Neuronal stem cell (in vitro differentiated cells): ENCODE results near the gene SDHB.

Experiments
- DNase-seq: peaks from one replicate; pipeline ENCODE4 v3.0.0-alpha.2; 2013; ENCODE audit warnings: low spot score
- H2AFZ ChIP-seq: one replicate; pipeline ENCODE4 v1.6.1; 2013; ENCODE audit warnings: mild to moderate bottlenecking, low read length, inconsistent platforms
- H2AK5ac ChIP-seq: 2 replicates; pipeline ENCODE4 v1.6.1; 2013; ENCODE audit warnings: low read depth, mild to moderate bottlenecking, inconsistent platforms, low read length, moderate library complexity, mixed read lengths
- H2BK120ac ChIP-seq: 2 replicates; pipeline ENCODE4 v1.6.1; 2013; ENCODE audit warnings: low read depth, mild to moderate bottlenecking, inconsistent platforms, low read length, moderate library complexity, mixed read lengths
- H2BK12ac ChIP-seq: one replicate; pipeline ENCODE4 v1.6.1; 2013; ENCODE audit warnings: low read length, inconsistent platforms
- H2BK15ac ChIP-seq: 2 replicates; pipeline ENCODE4 v1.6.1; 2013; ENCODE audit warnings: mild to moderate bottlenecking, low read length, inconsistent platforms, mixed read lengths
- H2BK5ac ChIP-seq: one replicate; pipeline ENCODE4 v1.6.1; 2013; ENCODE audit warnings: inconsistent platforms, mild to moderate bottlenecking, low read length, moderate library complexity
- H3K14ac ChIP-seq: one replicate; pipeline ENCODE4 v1.6.1; 2013; ENCODE audit warnings: low read length, inconsistent platforms
- H3K18ac ChIP-seq: 2 replicates; pipeline ENCODE4 v1.6.1; 2013; ENCODE audit warnings: low read length, inconsistent platforms
- H3K23ac ChIP-seq: 2 replicates; pipeline ENCODE4 v1.6.1; 2013; ENCODE audit warnings: low read depth, mild to moderate bottlenecking, mixed read lengths, low read length, inconsistent platforms; ENCODE audit not compliant: poor library complexity
- H3K27ac ChIP-seq: replicated peaks from 3 replicates; pipeline ENCODE4 v1.5.1; 2013; ENCODE audit warnings: low read length, inconsistent platforms
- H3K27me3 ChIP-seq, 3 experiments: 2 replicates each; pipeline ENCODE4 v1.6.1; 2013; ENCODE audit warnings: low read length in 3 of 3, mild to moderate bottlenecking in 2 of 3, inconsistent platforms in 1 of 3, low read depth in 1 of 3, mixed read lengths in 1 of 3, moderate library complexity in 1 of 3; ENCODE audit not compliant: control insufficient read depth in 3 of 3, insufficient read depth in 3 of 3
- H3K36me3 ChIP-seq, 2 donors: replicated peaks in 1 of 2; 2 replicates each; pipeline ENCODE4 v1.6.1; 2013; ENCODE audit warnings: low read length in 2 of 2; ENCODE audit not compliant: control insufficient read depth in 2 of 2, insufficient read depth in 2 of 2
- H3K4ac ChIP-seq: 2 replicates; pipeline ENCODE4 v1.6.1; 2013; ENCODE audit warnings: inconsistent platforms, mild to moderate bottlenecking, low read length, moderate library complexity
- H3K4me1 ChIP-seq, 2 donors: 1 replicate in 1 of 2; 2 replicates in 1 of 2; pipeline ENCODE4 v1.6.1; 2013; ENCODE audit warnings: low read length in 2 of 2, low read depth in 1 of 2; ENCODE audit not compliant: control insufficient read depth in 2 of 2, insufficient read depth in 1 of 2
- H3K4me2 ChIP-seq: one replicate; pipeline ENCODE4 v1.6.1; 2013; ENCODE audit warnings: mild to moderate bottlenecking, low read length, inconsistent platforms; ENCODE audit not compliant: insufficient read depth, poor library complexity, severe bottlenecking
- H3K4me3 ChIP-seq, 2 donors: 2 replicates each; pipeline ENCODE4 v1.5.1; 2013; ENCODE audit warnings: low read length in 2 of 2, mild to moderate bottlenecking in 2 of 2, inconsistent platforms in 1 of 2, moderate library complexity in 1 of 2
- H3K79me1 ChIP-seq: one replicate; pipeline ENCODE4 v1.6.1; 2013; ENCODE audit warnings: low read depth, mild to moderate bottlenecking, inconsistent platforms, low read length, moderate library complexity
- H3K9ac ChIP-seq: one replicate; pipeline ENCODE4 v1.6.1; 2013; ENCODE audit warnings: mild to moderate bottlenecking, low read depth, low read length, inconsistent platforms; ENCODE audit not compliant: poor library complexity
- H3K9me3 ChIP-seq, 2 donors: replicated peaks in 1 of 2; 2 replicates each; pipeline versions ENCODE3 to v1.6.1; 2013; ENCODE audit warnings: low read length in 2 of 2, mild to moderate bottlenecking in 2 of 2, inconsistent platforms in 1 of 2, low read depth in 1 of 2, mixed read lengths in 1 of 2, moderate library complexity in 1 of 2; ENCODE audit not compliant: control insufficient read depth in 2 of 2, insufficient read depth in 1 of 2
- H4K8ac ChIP-seq: one replicate; pipeline ENCODE4 v1.6.1; 2013; ENCODE audit warnings: low read depth, mild to moderate bottlenecking, inconsistent platforms, low read length, moderate library complexity
- H4K91ac ChIP-seq: one replicate; pipeline ENCODE4 v1.6.1; 2013; ENCODE audit warnings: low read length, low read depth, mild to moderate bottlenecking, inconsistent platforms; ENCODE audit not compliant: poor library complexity
- WGBS, 2 donors: extraction: QIAGEN DNeasy Blood & Tissue Kit; methylation state at CpG; one replicate each; pipeline ENCODE4 v1.1.7; 2013; ENCODE audit warnings: missing lambda C conversion rate in 2 of 2, mixed read lengths in 1 of 2; ENCODE audit not compliant: insufficient read length in 2 of 2, insufficient replicate concordance in 1 of 2; ENCODE audit errors: extremely low coverage in 2 of 2; 5-methylcytosine and 5-hydroxymethylcytosine counted together

Gene SDHB

DNA sequence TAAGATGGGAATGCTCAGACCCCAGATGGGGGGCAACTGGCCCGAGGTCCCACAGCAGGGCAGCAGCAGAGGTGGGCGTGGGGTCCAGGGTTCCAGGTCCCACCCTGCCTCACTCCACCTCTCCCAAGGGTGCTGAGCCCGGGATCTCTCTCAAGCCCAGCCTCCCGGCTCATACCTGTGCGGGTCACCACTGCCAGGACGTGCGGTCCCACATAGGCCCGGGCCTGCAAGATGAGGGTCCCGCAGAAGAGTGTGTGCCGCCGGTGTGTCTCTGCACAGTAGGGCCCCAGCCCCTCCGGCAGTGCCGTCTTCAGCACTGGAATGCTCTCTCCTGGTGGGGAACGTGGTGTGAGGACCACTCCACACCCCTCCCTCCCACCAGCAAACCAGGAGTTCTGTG lies 57.0 kb downstream of the SDHB start:
- Histone ChIP-seq H3K4me1 (no peaks in the 10 kb centered on the region), H3K27ac (no peak overlapping the region), H2BK120ac (peak overlapping the region; percentile 61), H3K36me3 (peaks cover 11 to 24% of the 10 kb centered on the region in 2 donors), H2BK5ac (no peak overlapping the region), H3K79me1 (peaks cover 2% of the 10 kb centered on the region), H3K14ac (no peak overlapping the region), H3K4ac (no peak overlapping the region), H3K9ac (no peak overlapping the region), H2AFZ (no peak overlapping the region), H2BK15ac (no peak overlapping the region), H4K91ac (no peak overlapping the region), H3K23ac (peak overlapping the region; percentile 43), H3K4me2 (no peak overlapping the region), H3K4me3 (no peak overlapping the region), H3K18ac (no peak overlapping the region), H2BK12ac (no peak overlapping the region), H2AK5ac (no peak overlapping the region), H3K27me3 (no peaks in the 10 kb centered on the region), H4K8ac (no peak overlapping the region), H3K9me3 (no peaks in the 10 kb centered on the region)
- no peak for DNase-seq
- WGBS, 2 donors, result no CpG with 5 or more reads among the region's 14 CpGs

DNA sequence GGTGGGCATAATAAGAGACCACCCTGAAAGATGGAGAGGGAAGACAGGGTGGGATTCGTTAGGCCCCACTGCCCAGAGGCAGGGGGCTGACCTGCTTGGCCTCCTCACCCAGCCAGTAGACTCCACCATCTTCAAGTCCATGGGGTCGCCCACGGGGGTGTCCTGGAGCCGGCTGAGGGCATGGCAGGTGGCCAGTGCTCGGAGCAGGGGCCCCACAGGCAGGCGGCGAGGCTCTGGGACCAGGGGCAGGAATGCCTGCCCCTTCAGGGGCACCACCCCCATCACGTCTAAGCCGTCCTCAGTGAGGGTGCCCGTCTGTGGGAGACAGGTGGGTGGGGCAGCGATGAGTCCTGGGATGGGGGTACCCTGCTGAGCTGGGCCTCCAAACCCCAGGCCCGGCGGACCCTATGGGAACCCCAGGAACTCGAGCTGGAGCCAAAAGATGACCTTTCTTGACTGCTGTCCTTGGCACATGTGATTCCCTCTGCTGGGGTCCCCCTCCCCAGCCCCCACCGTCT lies 60.3 kb downstream of the SDHB start:
- no peaks in the 10 kb centered on the region for H3K4me1 ChIP-seq
- peaks cover 11 to 19% of the 10 kb centered on the region in 2 donors for H3K36me3 ChIP-seq
- WGBS, 2 donors, result no CpG with 5 or more reads among the region's 15 CpGs
- H3K9ac ChIP-seq, result peak overlapping the region; percentile 60
- no peak overlapping the region for H3K14ac ChIP-seq
- H2BK15ac ChIP-seq, result no peak overlapping the region
- no peak overlapping the region for H4K8ac ChIP-seq
- H3K4ac ChIP-seq, result peak overlapping the region; percentile 23
- no peaks in the 10 kb centered on the region for H3K9me3 ChIP-seq
- no peaks in the 10 kb centered on the region for H3K27me3 ChIP-seq
- H2AFZ ChIP-seq, result no peak overlapping the region
- H3K27ac ChIP-seq, result no peak overlapping the region
- no peak overlapping the region for H2BK12ac ChIP-seq
- peak overlapping the region; percentile 73 for H3K23ac ChIP-seq
- H3K4me3 ChIP-seq, result no peak overlapping the region
- peaks cover 2% of the 10 kb centered on the region for H3K79me1 ChIP-seq
- no peak overlapping the region for H3K4me2 ChIP-seq
- H3K18ac ChIP-seq, result peak overlapping the region; percentile 48
- no peak overlapping the region for H2AK5ac ChIP-seq
- H2BK5ac ChIP-seq, result peak overlapping the region; percentile 53
- no peak for DNase-seq
- no peak overlapping the region for H4K91ac ChIP-seq
- no peak overlapping the region for H2BK120ac ChIP-seq

DNA sequence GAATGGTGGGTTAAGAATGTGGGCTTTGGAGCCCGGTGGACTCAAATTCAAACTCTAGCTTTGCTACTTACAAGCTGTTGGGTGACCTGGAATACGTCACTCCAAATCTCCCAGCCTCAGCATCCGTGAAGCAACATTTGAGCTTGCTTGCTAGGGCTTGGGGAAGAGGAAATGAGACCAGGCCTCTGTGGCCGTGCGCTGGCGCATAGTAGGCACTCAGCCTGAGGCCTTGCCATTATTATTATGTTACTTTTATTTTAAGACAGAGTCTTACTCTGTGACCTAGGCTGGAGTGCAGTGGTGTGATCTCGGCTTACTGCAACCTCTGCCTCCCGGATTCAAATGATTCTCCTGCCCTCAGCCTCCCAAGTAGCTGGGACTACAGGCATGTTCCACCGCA lies 61.2 kb downstream of the SDHB start:
- H3K18ac ChIP-seq, result no peak overlapping the region
- no peak overlapping the region for H2BK120ac ChIP-seq
- H2AK5ac ChIP-seq, result no peak overlapping the region
- peaks cover 13 to 15% of the 10 kb centered on the region in 2 donors for H3K36me3 ChIP-seq
- H3K23ac ChIP-seq, result no peak overlapping the region
- H3K4me1 ChIP-seq, result no peaks in the 10 kb centered on the region
- DNase-seq, result no peak
- H4K91ac ChIP-seq, result no peak overlapping the region
- H2BK5ac ChIP-seq, result peak overlapping the region; percentile 11
- H2BK12ac ChIP-seq, result no peak overlapping the region
- peaks cover 2% of the 10 kb centered on the region for H3K79me1 ChIP-seq
- no peaks in the 10 kb centered on the region for H3K9me3 ChIP-seq
- no peak overlapping the region for H3K4me2 ChIP-seq
- H3K4me3 ChIP-seq, result no peak overlapping the region
- H4K8ac ChIP-seq, result no peak overlapping the region
- H2BK15ac ChIP-seq, result no peak overlapping the region
- no peaks in the 10 kb centered on the region for H3K27me3 ChIP-seq
- H3K9ac ChIP-seq, result no peak overlapping the region
- H3K27ac ChIP-seq, result no peak overlapping the region
- no peak overlapping the region for H3K14ac ChIP-seq
- no peak overlapping the region for H3K4ac ChIP-seq
- no CpG with 5 or more reads among the region's 9 CpGs for WGBS, 2 donors
- H2AFZ ChIP-seq, result no peak overlapping the region

DNA sequence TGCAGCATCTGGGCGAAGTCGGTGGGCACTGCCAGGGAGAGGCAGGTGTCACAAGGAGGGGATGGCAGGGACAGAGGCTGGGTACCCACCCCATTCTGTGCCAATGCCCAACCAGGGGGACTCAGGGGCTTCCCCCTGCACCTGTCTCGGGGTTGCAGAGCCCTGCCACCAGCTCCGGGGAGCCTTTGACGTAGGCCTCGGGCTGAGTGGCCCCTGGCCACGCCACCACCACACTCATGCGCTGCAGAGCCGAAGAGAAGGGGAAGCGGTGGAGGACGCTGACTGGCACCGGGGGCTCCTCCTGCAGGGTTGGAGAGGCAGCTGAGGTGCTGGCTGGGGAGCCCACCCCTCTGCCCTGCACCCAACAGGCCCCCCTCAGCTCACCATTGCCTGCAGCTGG lies 61.7 kb downstream of the SDHB start:
- Histone ChIP-seq H2BK12ac (no peak overlapping the region), H3K23ac (peak overlapping the region; percentile 31), H4K8ac (no peak overlapping the region), H3K4ac (no peak overlapping the region), H2AFZ (no peak overlapping the region), H3K79me1 (peaks cover 2% of the 10 kb centered on the region), H3K18ac (no peak overlapping the region), H3K36me3 (peaks cover 17 to 18% of the 10 kb centered on the region in 2 donors), H2BK15ac (no peak overlapping the region), H3K9ac (peak overlapping the region; percentile 66), H2AK5ac (no peak overlapping the region), H2BK5ac (peak overlapping the region; percentile 11), H3K4me1 (no peaks in the 10 kb centered on the region), H3K14ac (no peak overlapping the region), H2BK120ac (no peak overlapping the region), H3K9me3 (no peaks in the 10 kb centered on the region), H4K91ac (no peak overlapping the region), H3K4me2 (no peak overlapping the region), H3K27ac (no peak overlapping the region), H3K27me3 (no peaks in the 10 kb centered on the region), H3K4me3 (peak overlapping the region in 1 of 2 donors; percentile 60)
- no CpG with 5 or more reads among the region's 12 CpGs for WGBS, 2 donors
- DNase-seq, result no peak
